HG02571 (cell line): ENCODE data around the gene ORAI2.
"Not testable (repeated sequence)": the region's sequence is repeated elsewhere in the genome, so short reads cannot be mapped to it uniquely, and the experiment has no call there.

Experiments used
- ATAC-seq: cut with Tn5 transposase; IDR thresholded peaks from one replicate; pipeline ENCODE4 v1.9.1; 2021; ENCODE audit warnings: mild to moderate bottlenecking, moderate library complexity; ENCODE audit not compliant: unreplicated experiment

Gene ORAI2

DNA sequence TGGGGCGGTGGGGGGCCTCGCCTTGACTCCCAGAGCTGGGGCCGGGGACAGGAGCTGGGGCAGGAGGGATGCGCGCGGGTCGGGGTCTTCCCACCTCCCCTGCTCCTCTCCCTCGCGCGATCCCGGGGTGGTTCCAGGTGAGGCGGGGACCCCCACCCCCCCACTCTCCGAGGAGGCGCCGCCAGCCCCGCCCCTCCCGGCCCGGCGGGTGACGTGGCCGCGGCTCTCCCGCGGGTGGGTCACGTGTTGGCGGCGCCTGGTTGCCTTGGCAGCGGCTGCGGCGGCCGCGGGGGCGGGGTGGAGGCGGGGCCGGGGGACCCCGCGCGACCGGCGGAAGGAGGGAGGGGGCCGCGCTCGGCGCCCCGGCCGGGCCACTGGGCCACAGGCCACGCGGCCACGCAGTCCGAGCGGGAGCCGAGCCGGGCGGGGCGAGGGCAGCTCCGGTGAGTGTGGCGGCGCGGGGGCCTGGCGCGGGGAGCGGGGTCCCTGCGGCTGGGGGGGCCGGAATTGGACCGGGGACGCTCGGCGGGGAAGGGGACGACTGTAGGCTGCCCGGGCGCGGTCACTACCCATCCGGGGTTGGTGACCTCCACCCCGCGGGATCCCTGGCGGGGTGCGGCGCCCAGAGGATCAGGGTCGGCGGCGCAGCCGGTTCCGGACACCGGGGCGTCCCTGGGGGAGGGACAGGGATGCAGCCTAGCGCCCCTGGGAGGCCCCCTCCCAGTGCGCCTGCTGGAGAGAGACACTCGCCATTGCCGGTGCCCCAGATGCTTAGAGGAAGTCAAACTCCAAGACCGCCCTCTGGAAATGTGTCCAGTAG is at the start of gene ORAI2:
Gene ORAI2, plus strand, starts transcription at position 357 of the 820 bp plus-strand sequence. CDS start 5,382 bp downstream, outside the sequence.
- peak; percentile 53 for ATAC-seq

- ATAC-seq = no peak
Observed at GRCh38 chr7:102387064-102387463, 46.3 kb upstream of the ORAI2 start.

DNA sequence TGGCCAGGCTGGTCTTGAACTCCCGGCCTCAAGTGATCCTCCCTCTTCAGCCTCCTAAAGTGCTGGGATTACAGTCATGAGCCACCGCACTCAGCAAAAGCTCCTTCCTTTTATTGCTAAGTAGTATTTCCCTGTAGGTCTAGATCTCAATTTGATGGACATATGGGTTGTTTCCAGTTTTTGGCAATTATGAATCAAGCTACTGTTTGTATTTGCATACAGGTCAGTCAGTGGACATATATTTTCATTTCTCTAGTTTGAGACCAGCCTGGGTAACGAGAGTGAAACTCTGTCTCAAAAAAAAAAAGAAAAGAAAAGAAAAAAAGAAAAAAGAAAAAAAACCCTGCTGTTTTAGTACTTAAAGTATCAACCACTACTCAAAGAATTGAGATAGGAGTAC is 43.6 kb upstream of the ORAI2 start:
- ATAC-seq = peak; percentile 49

- ATAC-seq = no peak
Observed at GRCh38 chr7:102390697-102391484, 42.5 kb upstream of the ORAI2 start.

- ATAC-seq = no peak
Observed at GRCh38 chr7:102392330-102392729, 41.0 kb upstream of the ORAI2 start.

DNA sequence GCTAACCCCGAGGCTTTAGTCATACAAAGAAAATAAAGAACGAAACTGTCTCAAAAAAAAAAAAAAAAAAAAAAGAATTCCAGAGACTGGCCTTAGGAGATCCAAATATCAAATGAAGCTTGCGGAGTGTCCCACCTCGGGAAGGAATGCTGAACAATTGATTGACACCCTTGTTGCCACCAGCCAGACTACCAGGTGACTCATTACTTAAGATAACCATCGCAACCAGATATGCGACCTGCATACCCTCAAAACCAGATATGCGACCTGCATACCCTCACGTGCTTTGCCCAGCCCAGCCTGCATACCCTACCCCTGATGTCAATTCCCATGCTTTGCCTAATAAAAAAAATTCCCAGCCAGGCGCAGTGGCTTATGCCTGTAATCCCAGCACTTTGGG is 39.9 kb upstream of the ORAI2 start:
- no peak for ATAC-seq

- ATAC-seq = no peak
Observed at GRCh38 chr7:102395592-102395872, 37.8 kb upstream of the ORAI2 start.

DNA sequence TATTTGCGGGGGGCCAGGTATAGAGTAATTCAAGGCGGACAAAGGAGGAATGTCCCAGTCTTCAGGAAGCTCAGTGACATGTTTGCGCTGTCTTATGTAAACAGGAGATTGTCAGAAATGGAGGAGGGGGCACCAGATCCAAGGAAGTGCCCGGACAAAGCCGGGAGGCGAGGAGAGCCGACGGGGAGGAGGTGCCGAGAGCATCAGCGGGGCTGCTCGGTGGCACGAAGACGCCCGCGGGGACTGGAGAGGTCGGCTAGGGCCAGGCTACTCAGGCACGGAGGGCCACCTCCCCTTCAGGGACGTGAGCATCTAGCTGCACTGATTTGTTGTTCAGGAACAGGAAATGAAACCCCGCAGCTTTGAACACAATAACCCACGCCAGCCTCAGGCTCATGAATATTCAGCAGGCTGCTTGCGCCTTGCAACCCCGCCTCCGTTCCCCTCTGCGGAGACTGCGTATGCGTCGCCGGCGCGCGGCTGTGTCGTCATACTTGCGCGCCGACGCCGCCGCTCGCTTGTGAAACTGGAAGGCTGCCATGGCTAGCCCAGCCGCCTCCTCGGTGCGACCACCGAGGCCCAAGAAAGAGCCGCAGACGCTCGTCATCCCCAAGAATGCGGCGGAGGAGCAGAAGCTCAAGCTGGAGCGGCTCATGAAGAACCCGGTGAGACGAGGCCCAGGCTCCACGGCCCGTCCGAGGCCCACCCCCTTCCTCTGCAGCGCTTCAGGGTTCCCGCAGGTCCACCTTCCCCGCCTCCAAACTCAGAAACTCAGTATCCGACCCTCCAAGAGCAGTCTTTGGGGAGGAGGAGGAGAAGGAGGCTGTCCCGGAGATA is 37.3 kb upstream of the ORAI2 start, which contains the start of gene PRKRIP1:
Gene PRKRIP1, plus strand, starts transcription at position 491 of the 837 bp plus-strand sequence. Its CDS starts 49 bp downstream, at position 540.
- peak; percentile 94 for ATAC-seq

GRCh38 chr7:102396710-102397019 is 36.7 kb upstream of the ORAI2 start:
- ATAC-seq = peak; percentile 7

DNA sequence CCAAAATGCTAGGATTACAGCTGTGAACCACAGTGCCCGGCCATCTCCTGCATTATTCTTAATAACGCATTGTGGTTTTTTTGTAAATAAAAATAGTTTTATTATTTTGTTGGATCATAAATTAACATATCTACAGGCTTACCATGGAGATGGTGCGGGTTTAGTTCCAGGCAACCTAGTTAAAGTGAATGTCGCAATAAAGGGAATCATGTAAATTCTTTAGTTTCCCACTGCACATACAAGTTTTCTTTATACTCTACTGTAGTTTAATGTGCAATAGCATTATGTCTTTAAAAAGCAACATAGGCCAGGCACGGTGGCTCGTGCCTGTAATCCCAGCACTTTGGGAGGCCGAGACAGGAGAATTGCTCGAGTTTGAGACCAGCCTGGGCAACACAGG is 34.8 kb upstream of the ORAI2 start:
- ATAC-seq = no peak

DNA sequence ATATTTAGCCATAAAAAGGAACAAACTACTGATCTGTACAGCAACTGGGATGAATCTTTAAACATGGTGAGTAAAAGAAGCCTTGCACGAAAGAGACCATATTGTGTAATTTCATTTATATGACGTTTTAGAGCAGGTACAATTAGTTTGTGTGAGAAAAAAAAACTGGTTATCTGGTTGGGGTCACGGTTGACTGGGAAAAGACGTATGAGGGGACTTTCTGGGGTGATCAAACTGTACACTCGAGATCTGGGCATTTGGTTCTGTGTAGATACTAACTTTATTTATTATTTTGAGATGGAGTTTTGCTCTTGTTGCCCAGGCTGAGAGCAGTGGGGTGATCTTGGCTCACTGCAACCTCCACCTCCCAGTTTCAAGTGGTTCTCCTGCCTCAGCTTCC is 33.0 kb upstream of the ORAI2 start:
- ATAC-seq = no peak

GRCh38 chr7:102403563-102403962 is 29.8 kb upstream of the ORAI2 start:
- no peak for ATAC-seq

- ATAC-seq = peak; percentile 82
Observed at GRCh38 chr7:102404005-102404861, 29.1 kb upstream of the ORAI2 start.

DNA sequence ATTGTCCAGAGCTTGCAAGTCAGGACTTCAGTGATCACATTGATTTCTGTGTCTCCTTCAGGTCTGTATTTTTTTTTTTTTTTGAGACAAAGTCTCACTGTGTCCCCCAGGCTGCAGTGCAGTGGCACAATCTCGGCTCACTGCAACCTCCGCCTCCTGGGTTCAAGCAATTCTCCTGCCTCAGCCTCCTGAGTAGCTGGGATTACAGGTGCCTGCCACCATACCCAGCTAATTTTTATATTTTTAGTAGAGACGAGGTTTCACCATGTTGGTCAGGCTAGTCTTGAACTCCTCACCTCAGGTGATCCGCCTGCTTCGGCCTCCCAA is 28.6 kb upstream of the ORAI2 start:
- ATAC-seq = not testable (repeated sequence)

DNA sequence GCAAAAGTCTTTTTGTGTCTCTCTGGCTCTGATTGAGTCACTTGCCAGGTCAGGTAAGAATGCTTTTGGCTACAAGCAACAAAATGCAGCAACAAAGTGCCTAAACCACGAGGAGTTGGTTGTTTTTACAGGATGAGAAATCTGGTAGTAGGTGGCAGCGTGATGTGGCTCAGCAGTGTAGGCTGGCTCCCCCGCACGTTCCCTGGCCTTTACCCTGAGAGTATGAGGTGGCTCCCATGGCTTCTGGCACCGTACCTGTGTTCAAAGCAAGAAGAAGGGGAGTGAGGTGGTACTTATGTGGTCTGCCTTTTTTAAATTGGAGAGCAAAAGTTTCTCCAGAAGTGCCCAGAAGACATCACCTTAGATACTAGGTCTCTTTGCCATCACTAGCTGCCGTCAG is 25.5 kb upstream of the ORAI2 start:
- ATAC-seq = no peak

DNA sequence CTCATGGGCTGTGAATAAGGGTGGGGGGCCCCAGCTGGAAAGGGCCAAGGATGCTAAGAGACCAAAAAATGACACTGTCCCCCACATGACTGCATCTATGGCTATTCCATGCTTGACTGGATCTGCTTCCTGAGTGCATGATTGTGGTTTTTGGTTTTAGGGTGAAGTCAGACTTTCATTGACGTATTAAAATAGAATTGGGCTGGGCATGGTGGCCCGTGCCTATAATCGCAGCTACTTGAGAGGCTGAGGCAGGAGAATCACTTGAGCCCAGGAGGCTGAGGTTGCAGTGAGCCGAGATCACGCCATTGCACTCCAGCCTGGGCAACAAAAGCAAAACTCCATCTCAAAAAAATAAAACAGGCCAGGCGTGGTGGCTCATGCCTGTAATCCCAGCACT is 24.8 kb upstream of the ORAI2 start:
- ATAC-seq = not testable (repeated sequence)

DNA sequence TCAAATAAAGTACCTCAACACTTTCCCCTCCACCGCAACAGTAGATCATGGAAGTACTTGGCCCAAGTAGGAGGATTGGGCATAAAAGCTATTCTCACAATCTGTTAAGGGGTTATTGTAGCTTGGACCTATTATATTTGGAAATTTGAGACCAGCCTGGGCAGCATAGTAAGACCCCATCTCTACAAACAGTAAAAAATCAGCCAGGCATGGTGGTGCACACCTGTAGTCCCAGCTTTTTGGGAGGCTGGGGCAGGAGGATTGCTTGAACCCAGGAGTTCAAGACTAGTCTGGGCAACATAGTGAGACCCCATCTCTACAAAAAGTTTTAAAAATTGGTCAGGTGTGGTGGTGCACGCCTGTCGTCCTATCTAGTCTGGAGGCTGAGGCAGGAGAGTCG is 24.0 kb upstream of the ORAI2 start:
- ATAC-seq = no peak

GRCh38 chr7:102410123-102410522 is 23.3 kb upstream of the ORAI2 start:
- no peak for ATAC-seq

- ATAC-seq = no peak
Observed at GRCh38 chr7:102410918-102411317, 22.5 kb upstream of the ORAI2 start.

- ATAC-seq = no peak
Observed at GRCh38 chr7:102412548-102412947, 20.8 kb upstream of the ORAI2 start.

GRCh38 chr7:102413091-102413490 is 20.3 kb upstream of the ORAI2 start:
- ATAC-seq = no peak
